ENCODE measurements around the gene MPPED1.

MPPED1 gene

GRCh38 chr22:43464809-43465208, 53.0 kb downstream of the MPPED1 start:
- ATAC-seq (no peak), DNase-seq (ENCODE audit: low spot score in 2 of 2) (no peak)
- H3K4me1 Mint-ChIP-seq, result no peaks in the 10 kb centered on the region
- peaks cover 5% of the 10 kb centered on the region for H3K9me3 Mint-ChIP-seq
- no peak overlapping the region for H3K4me3 Mint-ChIP-seq
- H3K36me3 Mint-ChIP-seq, result no peaks in the 10 kb centered on the region
- H3K27ac Mint-ChIP-seq, result no peak overlapping the region

- peaks cover 5% of the 10 kb centered on the region for H3K9me3 Mint-ChIP-seq
- ATAC-seq (no peak), DNase-seq (ENCODE audit: low spot score in 2 of 2) (no peak)
These were observed 53.6 kb downstream of the MPPED1 start for GRCh38 chr22:43465291-43466015.

GRCh38 chr22:43466710-43467109, 54.9 kb downstream of the MPPED1 start:
- H3K4me3 Mint-ChIP-seq, result no peak overlapping the region
- H3K4me1 Mint-ChIP-seq, result no peaks in the 10 kb centered on the region
- DNase-seq (ENCODE audit: low spot score in 2 of 2), result no peak
- H3K27ac Mint-ChIP-seq, result no peak overlapping the region
- H3K36me3 Mint-ChIP-seq, result no peaks in the 10 kb centered on the region
- H3K9me3 Mint-ChIP-seq, result peaks cover 5% of the 10 kb centered on the region
- no peak for ATAC-seq

More at GRCh38 chr22:43465291-43466015, 53.6 kb downstream of the MPPED1 start:
- Mint-ChIP-seq H3K36me3 (no peaks in the 10 kb centered on the region), H3K4me3 (no peak overlapping the region), H3K4me1 (no peaks in the 10 kb centered on the region), H3K27ac (no peak overlapping the region)

GRCh38 chr22:43467216-43467940, 55.6 kb downstream of the MPPED1 start:
- DNase-seq (ENCODE audit: low spot score in 2 of 2) (no peak), ATAC-seq (no peak)
- H3K9me3 Mint-ChIP-seq, result peaks cover 5% of the 10 kb centered on the region
- H3K27ac Mint-ChIP-seq, result no peak overlapping the region
- H3K36me3 Mint-ChIP-seq, result no peaks in the 10 kb centered on the region
- no peak overlapping the region for H3K4me3 Mint-ChIP-seq
- no peaks in the 10 kb centered on the region for H3K4me1 Mint-ChIP-seq

- Mint-ChIP-seq H3K36me3 (no peaks in the 10 kb centered on the region), H3K27ac (no peak overlapping the region), H3K4me3 (no peak overlapping the region), H3K9me3 (no peaks in the 10 kb centered on the region), H3K4me1 (no peaks in the 10 kb centered on the region)
- no peak for ATAC-seq
- DNase-seq (ENCODE audit: low spot score in 2 of 2), result no peak
These were observed 58.4 kb downstream of the MPPED1 start for GRCh38 chr22:43470253-43470652.

GRCh38 chr22:43470941-43471585, 59.2 kb downstream of the MPPED1 start:
- Mint-ChIP-seq H3K4me3 (no peak overlapping the region), H3K4me1 (no peaks in the 10 kb centered on the region), H3K36me3 (no peaks in the 10 kb centered on the region), H3K9me3 (no peaks in the 10 kb centered on the region), H3K27ac (no peak overlapping the region)
- no peak for ATAC-seq
- no peak for DNase-seq (ENCODE audit: low spot score in 2 of 2)

GRCh38 chr22:43471606-43472135, 59.9 kb downstream of the MPPED1 start:
- Mint-ChIP-seq H3K4me1 (no peaks in the 10 kb centered on the region), H3K9me3 (no peaks in the 10 kb centered on the region), H3K36me3 (no peaks in the 10 kb centered on the region), H3K4me3 (no peak overlapping the region), H3K27ac (no peak overlapping the region)
- ATAC-seq, result no peak
- no peak for DNase-seq (ENCODE audit: low spot score in 2 of 2)

GRCh38 chr22:43473031-43473430, 61.2 kb downstream of the MPPED1 start:
- DNase-seq (ENCODE audit: low spot score in 2 of 2) (no peak), ATAC-seq (no peak)
- Mint-ChIP-seq H3K4me1 (no peaks in the 10 kb centered on the region), H3K9me3 (no peaks in the 10 kb centered on the region), H3K36me3 (no peaks in the 10 kb centered on the region), H3K4me3 (no peak overlapping the region), H3K27ac (no peak overlapping the region)

- no peak overlapping the region for H3K4me3 Mint-ChIP-seq
- H3K9me3 Mint-ChIP-seq, result no peaks in the 10 kb centered on the region
- H3K4me1 Mint-ChIP-seq, result no peaks in the 10 kb centered on the region
- no peak for ATAC-seq
- no peak for DNase-seq (ENCODE audit: low spot score in 2 of 2)
- no peaks in the 10 kb centered on the region for H3K36me3 Mint-ChIP-seq
- H3K27ac Mint-ChIP-seq, result no peak overlapping the region
These were observed 61.6 kb downstream of the MPPED1 start for GRCh38 chr22:43473441-43473840.

GRCh38 chr22:43474161-43475101, 62.6 kb downstream of the MPPED1 start:
- DNase-seq (ENCODE audit: low spot score in 2 of 2) (no peak), ATAC-seq (no peak)
- no peaks in the 10 kb centered on the region for H3K36me3 Mint-ChIP-seq
- H3K4me3 Mint-ChIP-seq, result no peak overlapping the region
- H3K4me1 Mint-ChIP-seq, result no peaks in the 10 kb centered on the region
- no peak overlapping the region for H3K27ac Mint-ChIP-seq
- no peaks in the 10 kb centered on the region for H3K9me3 Mint-ChIP-seq

- Mint-ChIP-seq H3K4me1 (no peaks in the 10 kb centered on the region), H3K27ac (no peak overlapping the region), H3K4me3 (no peak overlapping the region), H3K9me3 (no peaks in the 10 kb centered on the region), H3K36me3 (no peaks in the 10 kb centered on the region)
- no peak for ATAC-seq
- DNase-seq (ENCODE audit: low spot score in 2 of 2), result no peak
These were observed 63.8 kb downstream of the MPPED1 start for GRCh38 chr22:43475549-43476076.

- DNase-seq (ENCODE audit: low spot score in 2 of 2) (no peak), ATAC-seq (no peak)
- Mint-ChIP-seq H3K4me3 (no peak overlapping the region), H3K27ac (no peak overlapping the region), H3K9me3 (no peaks in the 10 kb centered on the region), H3K4me1 (peaks cover 2% of the 10 kb centered on the region), H3K36me3 (no peaks in the 10 kb centered on the region)
These were observed 64.5 kb downstream of the MPPED1 start for GRCh38 chr22:43476341-43476740.

- Mint-ChIP-seq H3K27ac (no peak overlapping the region), H3K4me3 (no peak overlapping the region), H3K9me3 (no peaks in the 10 kb centered on the region), H3K4me1 (peaks cover 8% of the 10 kb centered on the region), H3K36me3 (no peaks in the 10 kb centered on the region)
- ATAC-seq (no peak), DNase-seq (ENCODE audit: low spot score in 2 of 2) (no peak)
These were observed 65.2 kb downstream of the MPPED1 start for GRCh38 chr22:43476751-43477725.

- Mint-ChIP-seq H3K36me3 (no peaks in the 10 kb centered on the region), H3K4me3 (no peak overlapping the region), H3K4me1 (peaks cover 8% of the 10 kb centered on the region), H3K27ac (no peak overlapping the region), H3K9me3 (no peaks in the 10 kb centered on the region)
- ATAC-seq (no peak), DNase-seq (ENCODE audit: low spot score in 2 of 2) (no peak)
These were observed 66.2 kb downstream of the MPPED1 start for GRCh38 chr22:43477966-43478365.

All from stimulated activated effector memory CD8-positive, alpha-beta T cell treated with anti-CD3 and anti-CD28 coated beads, Interleukin-12 subunit alpha, Interleukin-12 subunit beta, amount 100 ng/mL, for 72 hours (primary cell).